ENCODE measurements around the gene ANAPC5.

GRCh38 chr12:121378736-121379135, 26.5 kb upstream of the ANAPC5 start:
- no peak for TF ChIP-seq CTCF (conservative IDR thresholded peaks at IDR 0.05 in 1 of 2, IDR thresholded peaks at IDR 0.05 in 1 of 2; ENCODE audit: extremely low read depth in 1 of 2, insufficient read depth in 1 of 2, low read depth in 1 of 2, low read length in 2 of 2)
- TF ChIP-seq EZH2 (IDR thresholded peaks at IDR 0.05; ENCODE audit: borderline replicate concordance, low read length), result no peak

Measured in mammary epithelial cell (primary cell).